GM12878 (cell line): ENCODE measurements around the gene PSIP1. TPM values are rescaled to one million over a fixed set of nuclear protein-coding genes. Genes with fewer than 3 reads are reported as not detected.

Source experiments
- EGR1 ChIP-seq, 2 experiments: IDR thresholded peaks; 1 replicate in 1 of 2; 2 replicates in 1 of 2; pipeline ENCODE4 v1.6.1; 2011 to 2012; ENCODE audit warnings: low read depth in 2 of 2, low read length in 2 of 2, borderline replicate concordance in 1 of 2, mild to moderate bottlenecking in 1 of 2, moderate library complexity in 1 of 2
- HCFC1 ChIP-seq: fragments of 150-350 bp; IDR thresholded peaks from 2 replicates; pipeline ENCODE4 v1.6.1; 2014; ENCODE audit warnings: low read length
- HDAC2 ChIP-seq: fragments of 200-600 bp; sonication (generic); IDR thresholded peaks from 2 replicates; pipeline ENCODE4 v1.6.1; 2017
- IKZF1 ChIP-seq: fragments of 450-650 bp; conservative IDR thresholded peaks from 2 replicates; pipeline ENCODE4 v1.6.1; 2017; ENCODE audit warnings: antibody characterized with exemption, mild to moderate bottlenecking
- NRF1 ChIP-seq: conservative IDR thresholded peaks from 2 replicates; pipeline ENCODE4 v1.6.1; 2011; ENCODE audit warnings: mild to moderate bottlenecking, low read depth, low read length, improper control_type of control experiment
- RUNX3 ChIP-seq: IDR thresholded peaks from 2 replicates; pipeline ENCODE4 v1.6.1; 2012; ENCODE audit warnings: low read length, inconsistent platforms
- polyA plus RNA-seq, 11 experiments: library from polyadenylated mRNA; depleted of rRNA in 4 of 11; unstranded in 6 of 11; stranded (reverse) in 5 of 11; fragments of >200 nt; fragmentation: Nextera tagmentation in 4 of 11; fragmentation: Illumina TruSeq in 1 of 11; extraction: Ambion mirVana in 4 of 11; extraction: Trizol in 1 of 11; gene quantifications; 1 replicate in 1 of 11; 2 replicates in 10 of 11; pipeline versions ENCODE4 v1.2.1 to v1.2.3, GENCODE V29; 2011 to 2016; ENCODE audit warnings: inconsistent platforms in 2 of 11, missing spikeins in 2 of 11, low read depth in 1 of 11
- total RNA-seq, 4 experiments: library from RNA; depleted of rRNA in 3 of 4; stranded (reverse); fragments of >200 nt in 3 of 4; fragmentation: Illumina TruSeq in 1 of 4; extraction: Trizol in 1 of 4; gene quantifications; 2 replicates each; pipeline versions ENCODE4 v1.2.1 to v1.2.3, GENCODE V29; 2013 to 2021
- TF ChIP-seq, protein P1 (sequence below): IDR thresholded peaks from 2 replicates; pipeline ENCODE4 v1.6.1; 2011; ENCODE audit warnings: low read depth, mild to moderate bottlenecking, low read length, moderate library complexity, borderline replicate concordance; ENCODE audit errors: extremely low read depth
- TF ChIP-seq, protein P2 (sequence below): fragments of 450-650 bp; formaldehyde crosslinking; IDR thresholded peaks from 2 replicates; pipeline ENCODE4 v1.4.0; 2022; ENCODE audit warnings: mild to moderate bottlenecking, moderate library complexity
- TF ChIP-seq, protein P3 (sequence below): fragments of 450-650 bp; IDR thresholded peaks from 2 replicates; pipeline ENCODE4 v1.6.1; 2018; ENCODE audit warnings: mild to moderate bottlenecking, low read depth, moderate library complexity; ENCODE audit not compliant: partially characterized antibody

Gene PSIP1
- total and polyA plus RNA-seq, 10 of the 15 experiments (the other 5 are each of a cell fraction or from before 2014, with no cell fraction given): 75.5 to 299 (median 173) TPM

DNA sequence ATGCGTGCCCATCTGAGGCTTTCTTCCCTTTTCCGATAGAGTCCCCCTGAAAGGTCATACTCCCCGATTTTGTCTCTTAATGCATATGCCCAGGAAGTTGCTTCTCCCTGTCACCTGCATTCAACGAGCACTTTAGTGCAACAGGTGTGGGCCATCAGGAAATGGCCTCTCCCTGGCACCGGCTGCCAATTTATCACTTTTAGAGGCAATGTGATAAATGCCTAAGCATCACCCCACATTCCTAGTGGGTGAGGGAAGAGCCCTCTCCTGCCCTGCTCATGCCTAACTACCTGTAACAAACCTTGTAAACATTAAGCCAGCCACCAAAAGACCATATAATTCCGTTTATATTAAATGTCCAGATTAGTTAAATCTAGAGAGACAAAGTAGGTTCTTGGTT is 89.2 kb downstream of the PSIP1 start (continued):
- TF ChIP-seq, protein P1, sequence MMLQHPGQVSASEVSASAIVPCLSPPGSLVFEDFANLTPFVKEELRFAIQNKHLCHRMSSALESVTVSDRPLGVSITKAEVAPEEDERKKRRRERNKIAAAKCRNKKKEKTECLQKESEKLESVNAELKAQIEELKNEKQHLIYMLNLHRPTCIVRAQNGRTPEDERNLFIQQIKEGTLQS: no peak
- TF ChIP-seq IKZF1: no peak
- no peak for TF ChIP-seq EGR1 (IDR thresholded peaks at IDR 0.05; ENCODE audit: borderline replicate concordance in 1 of 2, low read depth in 2 of 2, low read length in 2 of 2)
- TF ChIP-seq RUNX3: no peak
- TF ChIP-seq, protein P2, sequence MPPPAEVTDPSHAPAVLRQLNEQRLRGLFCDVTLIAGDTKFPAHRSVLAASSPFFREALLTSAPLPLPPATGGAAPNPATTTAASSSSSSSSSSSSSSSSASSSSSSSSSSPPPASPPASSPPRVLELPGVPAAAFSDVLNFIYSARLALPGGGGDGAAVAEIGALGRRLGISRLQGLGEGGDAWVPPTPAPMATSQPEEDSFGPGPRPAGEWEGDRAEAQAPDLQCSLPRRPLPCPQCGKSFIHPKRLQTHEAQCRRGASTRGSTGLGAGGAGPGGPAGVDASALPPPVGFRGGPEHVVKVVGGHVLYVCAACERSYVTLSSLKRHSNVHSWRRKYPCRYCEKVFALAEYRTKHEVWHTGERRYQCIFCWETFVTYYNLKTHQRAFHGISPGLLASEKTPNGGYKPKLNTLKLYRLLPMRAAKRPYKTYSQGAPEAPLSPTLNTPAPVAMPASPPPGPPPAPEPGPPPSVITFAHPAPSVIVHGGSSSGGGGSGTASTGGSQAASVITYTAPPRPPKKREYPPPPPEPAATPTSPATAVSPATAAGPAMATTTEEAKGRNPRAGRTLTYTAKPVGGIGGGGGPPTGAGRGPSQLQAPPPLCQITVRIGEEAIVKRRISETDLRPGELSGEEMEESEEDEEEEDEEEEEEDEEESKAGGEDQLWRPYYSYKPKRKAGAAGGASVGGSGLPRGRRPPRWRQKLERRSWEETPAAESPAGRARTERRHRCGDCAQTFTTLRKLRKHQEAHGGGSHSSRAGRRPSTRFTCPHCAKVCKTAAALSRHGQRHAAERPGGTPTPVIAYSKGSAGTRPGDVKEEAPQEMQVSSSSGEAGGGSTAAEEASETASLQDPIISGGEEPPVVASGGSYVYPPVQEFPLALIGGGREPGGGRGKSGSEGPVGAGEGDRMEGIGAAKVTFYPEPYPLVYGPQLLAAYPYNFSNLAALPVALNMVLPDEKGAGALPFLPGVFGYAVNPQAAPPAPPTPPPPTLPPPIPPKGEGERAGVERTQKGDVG: no peak
- no peak for TF ChIP-seq NRF1
- TF ChIP-seq, protein P3, sequence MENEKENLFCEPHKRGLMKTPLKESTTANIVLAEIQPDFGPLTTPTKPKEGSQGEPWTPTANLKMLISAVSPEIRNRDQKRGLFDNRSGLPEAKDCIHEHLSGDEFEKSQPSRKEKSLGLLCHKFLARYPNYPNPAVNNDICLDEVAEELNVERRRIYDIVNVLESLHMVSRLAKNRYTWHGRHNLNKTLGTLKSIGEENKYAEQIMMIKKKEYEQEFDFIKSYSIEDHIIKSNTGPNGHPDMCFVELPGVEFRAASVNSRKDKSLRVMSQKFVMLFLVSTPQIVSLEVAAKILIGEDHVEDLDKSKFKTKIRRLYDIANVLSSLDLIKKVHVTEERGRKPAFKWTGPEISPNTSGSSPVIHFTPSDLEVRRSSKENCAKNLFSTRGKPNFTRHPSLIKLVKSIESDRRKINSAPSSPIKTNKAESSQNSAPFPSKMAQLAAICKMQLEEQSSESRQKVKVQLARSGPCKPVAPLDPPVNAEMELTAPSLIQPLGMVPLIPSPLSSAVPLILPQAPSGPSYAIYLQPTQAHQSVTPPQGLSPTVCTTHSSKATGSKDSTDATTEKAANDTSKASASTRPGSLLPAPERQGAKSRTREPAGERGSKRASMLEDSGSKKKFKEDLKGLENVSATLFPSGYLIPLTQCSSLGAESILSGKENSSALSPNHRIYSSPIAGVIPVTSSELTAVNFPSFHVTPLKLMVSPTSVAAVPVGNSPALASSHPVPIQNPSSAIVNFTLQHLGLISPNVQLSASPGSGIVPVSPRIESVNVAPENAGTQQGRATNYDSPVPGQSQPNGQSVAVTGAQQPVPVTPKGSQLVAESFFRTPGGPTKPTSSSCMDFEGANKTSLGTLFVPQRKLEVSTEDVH: no peak
- no peak for TF ChIP-seq HDAC2
- TF ChIP-seq HCFC1: no peak
- TF ChIP-seq, all 136 proteins: peak for 0
